ENCODE measurements around the gene YBEY.

Gene YBEY

GRCh38 chr21:46255166-46255565 is 31.0 kb upstream of the YBEY start:
- Histone ChIP-seq H3K4me3 (ENCODE audit: low read length) (no peak overlapping the region), H3K4me2 (ENCODE audit: low read length) (no peak overlapping the region), H4K20me1 (ENCODE audit: insufficient read depth, low read length) (no peaks in the 10 kb centered on the region; the same call in 1 of the 2 replicates), H3K36me3 (replicated peaks; ENCODE audit: low read depth, low read length) (peaks cover 60% of the 10 kb centered on the region), H3K9ac (ENCODE audit: low read length) (no peak overlapping the region), H3K9me3 (ENCODE audit: insufficient read depth, low read length) (no peaks in the 10 kb centered on the region), H3K79me2 (ENCODE audit: low read length) (no peaks in the 10 kb centered on the region), H3K27ac (ENCODE audit: low read length) (no peak overlapping the region), H3K27me3 (ENCODE audit: low read depth, low read length) (no peaks in the 10 kb centered on the region), H2AFZ (ENCODE audit: low read depth, low read length) (no peak overlapping the region), H3K4me1 (ENCODE audit: low read length) (peaks cover 25% of the 10 kb centered on the region)
- no peak for TF ChIP-seq EZH2phosphoT487 (IDR thresholded peaks at IDR 0.05; ENCODE audit: low read depth)
- TF ChIP-seq CTCF (IDR thresholded peaks at IDR 0.05; ENCODE audit: low read depth, low read length): no peak

- no peaks in the 10 kb centered on the region for H3K79me2 ChIP-seq (ENCODE audit: low read length)
- no peak overlapping the region for H3K4me3 ChIP-seq (ENCODE audit: low read length)
- H2AFZ ChIP-seq (ENCODE audit: low read depth, low read length): no peak overlapping the region
- H3K4me2 ChIP-seq (ENCODE audit: low read length): no peak overlapping the region
- H3K36me3 ChIP-seq (replicated peaks; ENCODE audit: low read depth, low read length): peaks cover 53% of the 10 kb centered on the region
- no peaks in the 10 kb centered on the region for H3K9me3 ChIP-seq (ENCODE audit: insufficient read depth, low read length)
- peaks cover 19% of the 10 kb centered on the region for H3K4me1 ChIP-seq (ENCODE audit: low read length)
- no peaks in the 10 kb centered on the region for H3K27me3 ChIP-seq (ENCODE audit: low read depth, low read length)
- no peak for TF ChIP-seq EZH2phosphoT487 (IDR thresholded peaks at IDR 0.05; ENCODE audit: low read depth)
- no peak for TF ChIP-seq CTCF (IDR thresholded peaks at IDR 0.05; ENCODE audit: low read depth, low read length)
- H3K27ac ChIP-seq (ENCODE audit: low read length): no peak overlapping the region
- no peak overlapping the region for H3K9ac ChIP-seq (ENCODE audit: low read length)
- no peaks in the 10 kb centered on the region; the same call in 1 of the 2 replicates for H4K20me1 ChIP-seq (ENCODE audit: insufficient read depth, low read length)
Observed at GRCh38 chr21:46255758-46256337, 30.3 kb upstream of the YBEY start.

GRCh38 chr21:46256501-46256994 is 29.6 kb upstream of the YBEY start:
- Histone ChIP-seq H3K9ac (ENCODE audit: low read length) (no peak overlapping the region), H3K27me3 (ENCODE audit: low read depth, low read length) (no peaks in the 10 kb centered on the region), H3K79me2 (ENCODE audit: low read length) (no peaks in the 10 kb centered on the region), H3K27ac (ENCODE audit: low read length) (no peak overlapping the region), H2AFZ (ENCODE audit: low read depth, low read length) (no peak overlapping the region), H3K4me2 (ENCODE audit: low read length) (no peak overlapping the region), H3K4me3 (ENCODE audit: low read length) (no peak overlapping the region), H3K36me3 (replicated peaks; ENCODE audit: low read depth, low read length) (peaks cover 46% of the 10 kb centered on the region), H4K20me1 (ENCODE audit: insufficient read depth, low read length) (no peaks in the 10 kb centered on the region; the same call in 1 of the 2 replicates), H3K4me1 (ENCODE audit: low read length) (peaks cover 16% of the 10 kb centered on the region), H3K9me3 (ENCODE audit: insufficient read depth, low read length) (no peaks in the 10 kb centered on the region)
- TF ChIP-seq CTCF (IDR thresholded peaks at IDR 0.05; ENCODE audit: low read depth, low read length) (no peak), EZH2phosphoT487 (IDR thresholded peaks at IDR 0.05; ENCODE audit: low read depth) (no peak)

- Histone ChIP-seq H3K4me3 (ENCODE audit: low read length) (no peak overlapping the region), H3K4me2 (ENCODE audit: low read length) (no peak overlapping the region), H2AFZ (ENCODE audit: low read depth, low read length) (no peak overlapping the region), H3K79me2 (ENCODE audit: low read length) (no peaks in the 10 kb centered on the region), H3K9me3 (ENCODE audit: insufficient read depth, low read length) (no peaks in the 10 kb centered on the region), H3K36me3 (replicated peaks; ENCODE audit: low read depth, low read length) (peaks cover 13% of the 10 kb centered on the region), H3K9ac (ENCODE audit: low read length) (no peak overlapping the region), H3K27me3 (ENCODE audit: low read depth, low read length) (no peaks in the 10 kb centered on the region), H3K27ac (ENCODE audit: low read length) (no peak overlapping the region), H4K20me1 (ENCODE audit: insufficient read depth, low read length) (no peaks in the 10 kb centered on the region), H3K4me1 (ENCODE audit: low read length) (no peaks in the 10 kb centered on the region)
- TF ChIP-seq EZH2phosphoT487 (IDR thresholded peaks at IDR 0.05; ENCODE audit: low read depth) (no peak), CTCF (IDR thresholded peaks at IDR 0.05; ENCODE audit: low read depth, low read length) (no peak)
Observed at GRCh38 chr21:46264046-46264689, 22.0 kb upstream of the YBEY start.
